ENCODE measurements around the gene MIEN1. TPM values are rescaled to one million over a fixed set of nuclear protein-coding genes. Genes with fewer than 3 reads are reported as not detected.

Gene MIEN1
- total and polyA plus RNA-seq, 2 of the 13 experiments (the other 11 are each of a cell fraction or from before 2014, with no cell fraction given), result 40.6 to 56.6 TPM

DNA sequence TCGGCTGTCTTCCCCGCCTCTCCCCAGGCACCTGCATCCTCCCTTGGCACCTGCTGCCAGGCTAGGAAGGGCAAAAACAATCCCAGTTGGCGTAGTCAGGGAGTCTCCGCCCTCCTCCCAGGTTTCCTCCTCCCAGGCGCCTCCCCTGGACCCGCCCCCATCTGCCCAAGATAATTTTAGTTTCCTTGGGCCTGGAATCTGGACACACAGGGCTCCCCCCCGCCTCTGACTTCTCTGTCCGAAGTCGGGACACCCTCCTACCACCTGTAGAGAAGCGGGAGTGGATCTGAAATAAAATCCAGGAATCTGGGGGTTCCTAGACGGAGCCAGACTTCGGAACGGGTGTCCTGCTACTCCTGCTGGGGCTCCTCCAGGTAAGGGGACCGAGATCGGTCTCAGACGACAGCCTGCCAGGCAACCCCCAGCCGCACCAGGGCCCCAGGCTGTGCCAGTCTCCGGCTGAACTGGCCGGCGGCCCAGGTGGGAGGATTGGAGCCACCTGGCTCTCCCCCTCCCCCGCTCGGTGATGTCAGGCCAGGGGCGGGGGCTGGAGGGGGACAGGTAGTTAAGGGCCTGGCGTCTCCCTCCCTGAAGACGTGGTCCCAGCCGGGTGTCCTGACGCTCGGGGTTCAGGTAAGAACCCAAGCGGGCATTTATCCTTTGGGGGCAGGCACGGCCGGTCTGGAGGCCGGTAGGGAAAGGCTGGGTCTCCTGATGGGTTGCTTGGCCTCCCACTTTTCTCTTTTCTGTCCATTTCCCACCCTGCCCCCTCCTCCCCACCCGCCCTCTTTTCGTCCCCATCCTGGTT, 7.6 kb upstream of the MIEN1 start, which contains the start of gene GRB7 (continued):
- peak; percentile 55; the same call in 1 of the 2 replicates for TF ChIP-seq KLF6 (CRISPR knock-in tag; IDR thresholded peaks at IDR 0.05)
- peak; percentile 63; the same call in 1 of the 2 replicates for TF ChIP-seq ZSCAN31 (CRISPR knock-in tag; IDR thresholded peaks at IDR 0.05; ENCODE audit: low read depth)
- peak; percentile 59 for TF ChIP-seq POLR2AphosphoS5 (IDR thresholded peaks at IDR 0.05; ENCODE audit: low read depth, low read length)
- TF ChIP-seq ZNF292 (CRISPR knock-in tag; IDR thresholded peaks at IDR 0.05; ENCODE audit: borderline replicate concordance, low read depth), result no peak
- TF ChIP-seq RORA (CRISPR knock-in tag; IDR thresholded peaks at IDR 0.05), result no peak
- TF ChIP-seq SOX13 (IDR thresholded peaks at IDR 0.05), result peak; percentile 56; the same call in 1 of the 2 replicates
- TF ChIP-seq SOX13 (CRISPR knock-in tag; conservative IDR thresholded peaks at IDR 0.05 in 1 of 2, IDR thresholded peaks at IDR 0.05 in 1 of 2), result 0 out of 4 replicates have a peak, but pooled peaks of 1 of the 2 experiments have one; percentile 61
- TF ChIP-seq CENPT (CRISPR knock-in tag; IDR thresholded peaks at IDR 0.05; ENCODE audit: low read depth), result no peak
- no peak for TF ChIP-seq ZKSCAN1 (IDR thresholded peaks at IDR 0.05; ENCODE audit: low read length)
- peak; percentile 18; the same call in 1 of the 2 replicates for TF ChIP-seq CHCHD3 (CRISPR knock-in tag; IDR thresholded peaks at IDR 0.05)
- peak; percentile 70 for TF ChIP-seq ZNF335 (CRISPR knock-in tag; IDR thresholded peaks at IDR 0.05)
- no peak for TF ChIP-seq IRF1 (CRISPR knock-in tag; IDR thresholded peaks at IDR 0.05; ENCODE audit: low read depth)
- TF ChIP-seq ZNF883 (CRISPR knock-in tag; IDR thresholded peaks at IDR 0.05; ENCODE audit: not compliant biosample characterization), result peak; percentile 81
- peak; percentile 89 for TF ChIP-seq SP4 (CRISPR knock-in tag; IDR thresholded peaks at IDR 0.05)
- peak; percentile 54 for TF ChIP-seq HNRNPLL (IDR thresholded peaks at IDR 0.05; ENCODE audit: low read depth, low read length, poor library complexity, severe bottlenecking)
- TF ChIP-seq, protein P1, sequence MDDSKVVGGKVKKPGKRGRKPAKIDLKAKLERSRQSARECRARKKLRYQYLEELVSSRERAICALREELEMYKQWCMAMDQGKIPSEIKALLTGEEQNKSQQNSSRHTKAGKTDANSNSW (CRISPR knock-in tag; IDR thresholded peaks at IDR 0.05; ENCODE audit: borderline replicate concordance), result no peak
- no peak; the same call in none of the 2 replicates for TF ChIP-seq HIVEP1 (CRISPR knock-in tag; IDR thresholded peaks at IDR 0.05)
- TF ChIP-seq ZBED4 (CRISPR knock-in tag; IDR thresholded peaks at IDR 0.05; ENCODE audit: borderline replicate concordance), result no peak; the same call in 1 of the 2 replicates
- no peak for TF ChIP-seq SAFB2 (CRISPR knock-in tag; IDR thresholded peaks at IDR 0.05; ENCODE audit: borderline replicate concordance, low read depth)
- TF ChIP-seq YY1 (IDR thresholded peaks at IDR 0.05; ENCODE audit: insufficient read depth, insufficient replicate concordance, low read depth, low read length), result no peak
- peak; percentile 39; the same call in 1 of the 2 replicates for TF ChIP-seq ZNF350 (CRISPR knock-in tag; IDR thresholded peaks at IDR 0.05; ENCODE audit: borderline replicate concordance, low read depth)
- 0 out of 2 replicates have a peak, but pooled peaks have one; percentile 12 for TF ChIP-seq KLF9 (CRISPR knock-in tag; IDR thresholded peaks at IDR 0.05; ENCODE audit: low read depth)
- TF ChIP-seq ZBTB7A (CRISPR knock-in tag; IDR thresholded peaks at IDR 0.05), result peak; percentile 49; the same call in 1 of the 2 replicates
- TF ChIP-seq AGO2 (optimal IDR thresholded peaks at IDR 0.05; ENCODE audit: low read depth, low read length), result peak; percentile 94

Data from HepG2 (cell line).